ENCODE results near the gene EIF2B4.
"Not testable (repeated sequence)": the region's sequence is repeated elsewhere in the genome, so short reads cannot be mapped to it uniquely, and the experiment has no call there.

EIF2B4 gene

GRCh38 chr2:27377618-27378095 lies 7.5 kb upstream of the EIF2B4 start:
- no peak for DNase-seq

GRCh38 chr2:27376866-27377617 lies 6.9 kb upstream of the EIF2B4 start:
- no peak for DNase-seq

DNA sequence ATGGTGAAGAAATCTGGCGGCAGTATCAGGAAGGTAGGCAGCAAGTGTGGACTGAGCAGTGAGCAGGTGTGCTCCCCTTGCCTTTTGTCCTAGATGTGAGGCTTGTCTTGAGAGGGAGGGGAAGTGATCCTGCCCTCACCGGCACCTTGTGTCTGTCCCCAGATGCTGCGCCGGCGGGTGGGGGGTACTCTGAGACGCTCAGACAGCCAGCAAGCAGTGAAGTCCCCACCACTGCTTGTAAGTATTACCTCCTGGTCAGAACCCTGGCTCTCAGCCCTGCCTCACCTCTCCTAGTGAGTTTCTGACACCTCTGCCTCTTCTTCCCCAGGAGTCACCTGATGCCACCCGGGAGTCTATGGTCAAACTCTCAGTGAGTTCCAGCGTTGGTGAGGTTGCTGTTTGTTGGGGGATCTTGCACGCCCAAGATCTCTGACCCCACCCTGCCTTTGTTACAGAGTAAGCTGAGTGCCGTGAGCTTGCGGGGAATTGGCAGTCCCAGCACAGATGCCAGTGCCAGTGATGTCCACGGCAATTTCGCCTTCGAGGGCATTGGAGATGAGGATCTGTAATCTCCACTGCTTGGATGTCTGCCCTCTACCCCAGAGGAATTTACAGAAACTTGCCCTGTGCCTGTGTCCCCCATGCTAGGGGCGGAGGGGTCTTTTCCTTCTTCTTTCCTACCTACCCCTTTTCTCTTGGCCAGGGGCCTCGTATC lies 6.2 kb upstream of the EIF2B4 start:
- no peak for DNase-seq

DNA sequence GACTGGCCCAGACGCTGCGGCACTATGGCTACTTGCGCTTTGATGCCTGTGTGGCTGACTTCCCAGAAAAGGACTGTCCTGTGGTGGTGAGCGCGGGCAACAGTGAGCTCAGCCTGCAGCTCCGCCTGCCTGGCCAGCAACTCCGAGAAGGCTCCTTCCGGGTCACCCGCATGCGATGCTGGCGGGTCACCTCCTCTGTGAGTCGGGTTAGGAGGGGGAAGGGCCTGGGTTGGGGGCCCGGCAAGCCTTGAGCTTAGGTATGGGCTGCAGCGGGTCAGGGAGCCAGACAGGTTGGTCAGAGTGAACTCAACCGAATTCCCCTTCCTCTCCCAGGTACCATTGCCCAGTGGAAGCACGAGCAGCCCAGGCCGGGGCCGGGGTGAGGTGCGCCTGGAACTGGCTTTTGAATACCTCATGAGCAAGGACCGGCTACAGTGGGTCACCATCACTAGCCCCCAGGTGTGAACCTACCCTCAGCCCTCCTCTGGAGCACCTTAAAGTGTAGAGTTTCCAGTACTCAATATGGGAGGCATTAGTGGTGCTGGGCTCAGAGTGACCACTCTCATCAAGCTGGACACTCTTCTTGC lies 5.5 kb upstream of the EIF2B4 start:
- DNase-seq, result no peak

DNA sequence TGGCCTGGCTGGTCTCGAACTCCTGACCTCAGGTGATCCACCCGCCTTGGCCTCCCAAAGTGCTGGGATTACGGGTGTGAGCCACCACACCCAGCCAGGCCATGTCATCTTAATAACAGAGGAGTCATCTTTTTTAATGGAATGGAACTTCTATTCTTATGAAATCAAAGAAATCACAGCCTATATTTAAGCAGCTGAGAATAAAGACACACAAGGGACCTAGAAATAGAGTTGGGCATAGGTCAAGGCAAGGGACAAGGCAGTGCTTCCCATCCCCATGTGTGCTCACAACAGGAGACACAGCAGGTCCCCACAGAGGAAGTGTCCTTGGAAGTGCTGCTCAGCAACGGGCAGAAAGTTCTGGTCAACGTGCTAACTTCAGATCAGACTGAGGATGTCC lies 3.4 kb upstream of the EIF2B4 start:
- no peak for DNase-seq

DNA sequence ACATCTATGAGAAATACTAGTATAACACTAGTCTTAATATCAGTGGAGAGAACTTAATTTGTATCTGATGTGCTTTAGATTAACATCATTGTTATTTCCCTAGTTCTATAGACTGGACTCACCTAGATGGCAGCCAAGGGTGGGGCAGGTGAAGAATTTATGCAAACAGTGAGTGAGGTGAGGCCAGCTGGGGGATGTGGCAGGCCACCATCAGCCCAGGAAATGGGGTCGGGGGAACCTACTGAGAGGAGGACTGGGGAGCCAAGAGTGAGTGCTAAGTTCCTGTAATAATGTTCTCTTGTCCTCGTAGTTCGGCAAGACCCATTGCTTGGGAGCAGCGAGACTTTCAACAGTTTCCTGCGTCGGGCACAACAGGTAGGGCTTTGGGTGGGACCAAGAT lies 2.8 kb upstream of the EIF2B4 start:
- DNase-seq, result no peak

DNA sequence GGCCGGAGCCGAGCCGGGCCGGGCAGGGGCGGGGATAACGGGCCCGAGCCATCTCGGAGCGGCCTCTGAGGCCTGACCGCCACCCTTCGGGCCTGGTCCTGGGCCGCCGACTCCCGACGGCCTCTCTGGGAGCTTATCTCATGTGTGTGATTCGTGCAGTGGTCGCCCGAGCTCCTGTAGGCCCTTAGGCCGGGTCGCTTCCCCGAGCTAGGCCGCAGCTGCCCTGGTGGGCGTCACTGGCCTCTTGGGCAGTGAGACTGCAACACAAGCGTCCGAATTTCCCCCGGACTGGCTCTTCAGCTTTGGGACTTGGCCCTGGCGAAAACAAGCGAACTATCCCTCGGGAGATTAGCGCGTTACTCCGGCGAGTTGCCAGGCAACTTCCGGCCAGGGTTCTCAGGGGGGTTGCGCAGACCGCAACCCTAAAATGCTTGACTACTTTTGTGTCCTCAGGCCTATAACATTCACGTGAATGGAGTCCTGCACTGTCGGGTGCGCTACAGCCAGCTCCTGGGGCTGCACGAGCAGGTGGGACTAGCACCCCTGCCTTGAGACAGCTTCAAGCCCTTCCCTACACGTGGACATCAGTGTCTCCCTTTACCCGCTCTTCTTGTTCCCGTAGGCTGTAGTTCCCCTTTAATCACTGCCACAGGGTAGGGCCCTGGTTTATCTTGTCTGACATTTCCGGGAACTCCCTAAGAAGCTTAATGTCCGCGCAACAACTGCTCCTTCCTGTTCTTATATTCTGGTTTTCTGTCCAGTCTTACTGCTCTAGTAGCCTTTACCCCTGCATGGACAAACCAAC lies 880 bp upstream of the EIF2B4 start:
- peak; percentile 62 for DNase-seq

DNA sequence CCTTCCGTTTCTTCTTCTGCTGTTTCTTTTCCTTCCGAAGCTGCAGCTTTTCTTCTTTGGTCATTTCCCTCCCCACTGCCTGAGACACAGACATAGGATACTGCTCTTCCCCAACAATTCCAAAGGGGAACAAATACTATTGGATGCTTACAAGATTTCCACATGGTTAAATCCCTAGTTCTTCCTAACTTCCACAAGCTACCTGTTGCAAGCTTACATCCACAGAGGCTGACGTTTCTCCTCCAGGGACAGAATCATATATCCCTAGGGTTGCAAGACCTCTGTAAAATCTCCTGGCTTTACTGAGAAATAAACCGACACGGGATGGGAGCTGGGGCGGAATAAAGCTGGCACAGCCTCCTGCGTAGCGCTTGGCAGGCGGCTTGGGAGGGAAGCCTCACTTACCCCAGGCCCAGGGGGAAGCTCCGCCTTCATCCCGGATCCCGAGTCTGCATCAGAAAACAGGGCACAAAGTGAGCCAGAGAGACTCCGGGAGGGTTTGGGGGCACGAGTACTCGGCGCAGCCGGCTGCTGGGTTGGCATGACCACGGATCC lies 590 bp downstream of the EIF2B4 start:
- DNase-seq, result no peak

DNA sequence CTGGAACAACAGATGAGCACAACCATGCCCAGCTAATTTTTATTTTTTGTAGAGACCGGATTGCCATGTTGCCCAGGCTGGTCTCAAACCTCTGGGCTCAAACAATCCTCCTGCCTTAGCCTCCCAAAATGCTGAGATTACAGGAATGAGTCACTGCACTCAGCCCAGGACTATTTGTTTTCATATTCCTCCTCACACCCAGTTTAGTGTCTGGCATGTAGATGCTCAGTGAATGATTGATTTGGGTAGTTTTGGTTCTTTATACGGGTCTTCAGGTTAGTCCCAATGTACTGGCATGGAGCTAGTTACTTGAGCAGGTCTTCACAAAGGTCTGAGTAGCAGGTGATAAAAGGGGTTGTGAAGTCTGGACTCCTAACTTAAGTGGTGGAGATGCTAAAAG lies 6.2 kb downstream of the EIF2B4 start:
- no peak for DNase-seq

DNA sequence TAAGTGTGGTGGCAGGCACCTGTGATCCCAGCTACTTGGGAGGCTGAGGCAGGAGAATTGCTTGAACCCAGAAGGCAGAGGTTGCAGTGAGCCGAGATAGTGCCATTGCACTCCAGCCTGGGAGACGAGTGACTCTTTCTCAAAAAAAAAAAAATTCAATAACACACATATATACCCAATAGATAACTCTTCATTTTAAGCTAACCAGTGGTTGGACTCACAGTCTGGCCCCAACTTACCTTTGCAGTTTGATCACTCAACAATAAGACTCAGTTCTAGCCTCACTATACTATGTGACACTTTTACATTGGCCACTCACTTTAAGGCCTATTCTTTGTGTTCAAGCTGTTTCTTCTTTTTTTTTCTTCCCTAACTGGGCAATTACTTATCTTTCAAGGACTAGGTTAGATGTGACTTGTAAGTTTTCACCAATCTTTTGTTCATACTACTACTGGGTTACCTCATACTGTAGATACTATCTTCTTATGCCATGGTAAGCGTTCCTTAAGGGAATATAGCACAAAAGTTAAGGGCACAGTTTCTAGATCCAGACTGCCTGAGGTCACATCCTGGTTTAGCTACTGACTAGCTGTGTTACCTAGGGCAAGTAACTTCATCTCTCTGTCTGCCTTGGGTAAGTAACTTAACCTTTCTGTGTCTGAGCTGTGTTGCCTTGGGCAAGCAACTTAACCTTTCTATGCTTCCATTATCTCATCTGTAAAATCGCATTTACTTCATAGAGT lies 7.3 kb downstream of the EIF2B4 start:
- no peak for DNase-seq

DNA sequence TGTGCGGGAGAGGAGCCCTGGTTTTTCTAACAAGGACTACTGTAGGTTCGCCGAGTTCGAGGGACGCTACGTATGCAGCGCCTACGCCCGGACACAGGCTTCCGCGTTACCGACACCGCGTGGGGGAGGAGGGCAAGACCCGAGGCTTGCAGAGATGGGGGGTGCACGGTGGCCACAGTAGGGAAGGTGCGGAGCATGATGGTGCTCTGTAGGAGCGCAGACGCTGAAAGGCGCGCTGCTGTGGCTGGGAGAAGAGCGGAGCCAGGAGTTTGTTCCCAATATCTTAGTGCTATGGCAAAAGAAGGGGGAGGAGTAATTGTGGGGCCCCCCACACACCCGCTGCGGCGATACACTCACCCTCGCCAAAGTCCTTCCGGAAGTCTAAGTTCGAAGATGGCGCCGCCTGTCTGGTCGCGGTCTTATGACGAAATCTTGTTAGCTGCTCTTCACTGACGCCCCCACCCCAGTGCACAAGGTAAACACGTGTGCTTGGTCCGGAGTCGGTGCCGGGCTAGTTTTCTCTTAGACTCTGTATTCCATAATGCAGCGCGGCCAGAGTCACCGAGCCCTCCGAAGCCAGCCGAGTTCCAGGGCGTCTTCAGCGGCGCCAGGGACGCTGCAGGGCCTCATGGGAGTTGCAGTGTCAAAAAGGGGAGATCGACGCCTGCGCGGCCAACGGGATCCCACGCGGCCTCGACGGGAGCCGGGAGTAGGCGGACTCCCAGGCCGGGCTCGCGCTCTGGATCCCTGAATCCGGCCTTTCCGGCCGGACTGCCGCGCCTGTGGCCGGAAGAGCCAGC lies 13.6 kb downstream of the EIF2B4 start, which contains the start of gene GTF3C2:
TSS of gene GTF3C2 (minus strand) at position 383 of the 800 bp plus-strand sequence. CDS start 13,210 bp downstream, outside the sequence.
- peak; percentile 96 for DNase-seq

GRCh38 chr2:27356056-27356381 lies 14.1 kb downstream of the EIF2B4 start:
- no peak for DNase-seq

DNA sequence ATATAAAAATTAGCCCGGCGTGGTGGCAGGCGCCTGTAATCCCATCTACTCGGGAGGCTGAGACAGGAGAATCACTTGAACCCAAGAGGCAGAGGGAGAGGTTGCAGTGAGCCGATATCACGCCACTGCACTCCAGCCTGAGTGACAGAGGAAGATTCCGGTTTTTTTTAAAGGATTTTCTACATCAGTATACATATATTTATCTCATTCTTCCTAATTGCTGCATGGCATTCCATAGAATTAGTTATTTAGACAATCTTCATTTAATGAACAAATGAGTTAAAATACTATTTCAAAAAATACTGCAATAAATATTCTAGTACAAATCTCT lies 15.6 kb downstream of the EIF2B4 start:
- no peak for DNase-seq

DNA sequence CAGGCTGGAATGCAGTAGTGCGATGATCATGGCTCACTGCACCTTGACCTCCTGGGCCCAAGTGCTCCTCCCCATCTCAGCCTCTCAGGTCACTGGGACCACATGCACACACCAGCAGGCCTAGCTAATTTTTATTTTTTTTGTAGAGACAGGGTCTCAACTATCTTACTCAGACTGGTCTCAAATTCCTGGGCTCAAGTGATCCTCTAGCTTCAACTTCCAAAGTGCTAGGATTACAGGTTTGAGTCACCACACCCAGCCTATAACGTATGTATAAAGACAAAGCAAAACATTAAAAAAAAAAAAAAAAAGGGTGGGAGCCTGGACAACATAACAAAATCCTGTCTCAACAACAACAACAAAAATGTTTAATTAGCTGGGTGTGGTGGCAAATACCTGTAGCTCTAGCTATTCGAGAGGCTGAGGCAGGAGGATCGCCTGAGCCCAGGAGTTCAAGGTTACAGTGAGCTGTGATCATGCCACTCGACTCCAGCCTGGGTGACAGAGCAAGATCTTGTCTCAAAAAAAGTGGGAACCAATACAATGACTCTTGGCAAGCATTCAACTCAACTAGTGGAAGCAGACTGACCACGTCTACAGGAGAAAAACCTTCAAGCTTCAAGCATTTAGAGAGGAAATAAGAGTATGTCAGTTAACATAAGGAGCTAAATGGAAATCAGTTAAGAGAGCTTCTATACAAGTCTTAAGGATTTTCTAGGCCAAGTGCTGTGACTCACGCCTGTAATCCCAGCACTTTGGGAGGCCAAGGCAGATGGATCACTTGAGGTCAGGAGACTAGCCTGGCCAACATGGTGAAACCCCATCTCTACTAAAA lies 16.2 kb downstream of the EIF2B4 start:
- DNase-seq, result no peak

DNA sequence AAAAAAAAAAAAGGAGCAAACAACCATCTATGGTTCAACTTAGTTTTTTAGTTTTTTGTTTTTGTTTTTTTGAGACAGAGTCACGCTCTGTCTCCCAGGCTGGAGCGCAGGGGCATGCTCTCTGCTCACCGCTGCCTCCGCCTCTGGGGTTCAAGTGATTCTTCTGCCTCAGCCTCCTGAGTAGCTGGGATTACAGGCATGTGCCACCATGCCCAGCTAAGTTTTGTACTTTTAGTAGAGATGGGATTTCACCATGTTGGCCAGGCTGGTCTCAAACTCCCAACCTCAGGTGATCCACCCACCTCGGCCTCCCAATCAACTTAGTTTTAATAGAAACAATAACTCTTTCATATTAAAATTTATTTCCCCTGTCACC lies 16.8 kb downstream of the EIF2B4 start:
- DNase-seq, result not testable (repeated sequence)

GRCh38 chr2:27351802-27352598 lies 18.1 kb downstream of the EIF2B4 start:
- DNase-seq, result no peak

DNA sequence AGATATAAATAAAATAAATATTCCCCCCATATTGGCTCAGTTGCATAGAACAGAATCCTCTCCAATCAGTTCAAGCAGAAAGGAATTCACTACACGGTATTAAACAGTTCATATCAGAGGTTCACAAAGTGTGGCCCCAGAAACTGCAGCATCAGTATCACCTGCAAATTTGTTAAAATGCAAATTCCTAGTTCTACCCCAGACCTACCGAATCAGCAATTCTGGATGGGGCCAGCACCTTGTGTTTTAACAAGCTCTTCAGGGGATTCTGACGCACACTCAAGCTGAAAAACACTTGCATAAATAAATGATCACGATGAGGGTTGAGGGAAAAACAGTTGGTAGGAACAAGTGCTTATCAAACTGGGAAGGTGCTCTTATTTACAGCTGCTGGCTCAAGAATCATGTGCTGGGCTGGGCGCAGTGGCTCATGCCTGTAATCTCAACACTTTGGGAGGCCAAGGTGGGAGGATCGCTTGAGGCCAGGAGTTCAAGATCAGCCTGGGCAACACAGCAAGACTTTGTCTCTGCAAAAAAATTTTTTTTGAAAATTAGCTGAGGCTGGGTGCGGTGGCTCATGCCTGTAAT lies 19.9 kb downstream of the EIF2B4 start:
- DNase-seq, result no peak

DNA sequence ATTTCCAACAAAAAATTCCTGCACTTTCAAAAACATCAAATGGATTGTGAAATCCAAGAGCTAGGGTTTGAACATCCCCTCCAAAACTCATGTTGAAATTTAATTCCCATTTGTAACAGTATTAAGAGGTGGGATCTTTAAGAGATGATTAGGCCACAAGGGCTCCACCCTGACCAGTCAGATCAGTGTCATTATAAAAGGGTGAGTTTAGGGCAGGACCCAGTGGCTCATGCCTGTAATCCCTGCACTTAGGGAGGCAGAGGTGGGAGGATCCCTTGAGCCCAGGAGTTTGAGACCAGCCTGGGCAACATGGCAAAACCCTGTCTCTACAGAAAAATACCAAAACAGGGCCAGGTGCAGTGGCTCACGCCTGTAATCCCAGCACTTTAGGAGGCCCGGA lies 22.5 kb downstream of the EIF2B4 start:
- no peak for DNase-seq

- no peak for DNase-seq
These were observed 34.0 kb downstream of the EIF2B4 start for GRCh38 chr2:27336173-27336572.
